ENCODE results near the gene ADK.

ADK gene

GRCh38 chr10:74683067-74683466 lies 532.0 kb downstream of the ADK start:
- Histone ChIP-seq H3F3A (ENCODE audit: low read depth) (no peaks in the 10 kb centered on the region), H3K9me3 (ENCODE audit: insufficient read depth, low read depth, low read length) (no peaks in the 10 kb centered on the region), H4K20me1 (ENCODE audit: insufficient read depth, low read length, poor library complexity, severe bottlenecking) (no peaks in the 10 kb centered on the region), H3K4me1 (ENCODE audit: insufficient read depth, low read length, poor library complexity, severe bottlenecking) (peaks cover 6% of the 10 kb centered on the region), H3K9me2 (replicated peaks; ENCODE audit: low read depth, low read length) (no peaks in the 10 kb centered on the region), H3K9ac (ENCODE audit: low read depth, low read length, poor library complexity, severe bottlenecking) (no peak overlapping the region), H3K4me2 (ENCODE audit: low read depth, low read length, poor library complexity, severe bottlenecking) (no peak overlapping the region), H3K4me3 (ENCODE audit: low read length, poor library complexity, severe bottlenecking) (no peak overlapping the region), H3K36me3 (ENCODE audit: insufficient read depth, low read length) (no peaks in the 10 kb centered on the region), H2AFZ (ENCODE audit: low read length) (no peak overlapping the region), H3K27me3 (ENCODE audit: insufficient read depth, low read length, poor library complexity, severe bottlenecking) (no peaks in the 10 kb centered on the region), H3K79me2 (ENCODE audit: insufficient read depth, low read length) (no peaks in the 10 kb centered on the region)
- TF ChIP-seq, protein P1, sequence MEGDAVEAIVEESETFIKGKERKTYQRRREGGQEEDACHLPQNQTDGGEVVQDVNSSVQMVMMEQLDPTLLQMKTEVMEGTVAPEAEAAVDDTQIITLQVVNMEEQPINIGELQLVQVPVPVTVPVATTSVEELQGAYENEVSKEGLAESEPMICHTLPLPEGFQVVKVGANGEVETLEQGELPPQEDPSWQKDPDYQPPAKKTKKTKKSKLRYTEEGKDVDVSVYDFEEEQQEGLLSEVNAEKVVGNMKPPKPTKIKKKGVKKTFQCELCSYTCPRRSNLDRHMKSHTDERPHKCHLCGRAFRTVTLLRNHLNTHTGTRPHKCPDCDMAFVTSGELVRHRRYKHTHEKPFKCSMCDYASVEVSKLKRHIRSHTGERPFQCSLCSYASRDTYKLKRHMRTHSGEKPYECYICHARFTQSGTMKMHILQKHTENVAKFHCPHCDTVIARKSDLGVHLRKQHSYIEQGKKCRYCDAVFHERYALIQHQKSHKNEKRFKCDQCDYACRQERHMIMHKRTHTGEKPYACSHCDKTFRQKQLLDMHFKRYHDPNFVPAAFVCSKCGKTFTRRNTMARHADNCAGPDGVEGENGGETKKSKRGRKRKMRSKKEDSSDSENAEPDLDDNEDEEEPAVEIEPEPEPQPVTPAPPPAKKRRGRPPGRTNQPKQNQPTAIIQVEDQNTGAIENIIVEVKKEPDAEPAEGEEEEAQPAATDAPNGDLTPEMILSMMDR (conservative IDR thresholded peaks at IDR 0.05; ENCODE audit: low read length), result no peak
- TF ChIP-seq EZH2phosphoT487 (IDR thresholded peaks at IDR 0.05; ENCODE audit: borderline replicate concordance), result no peak

DNA sequence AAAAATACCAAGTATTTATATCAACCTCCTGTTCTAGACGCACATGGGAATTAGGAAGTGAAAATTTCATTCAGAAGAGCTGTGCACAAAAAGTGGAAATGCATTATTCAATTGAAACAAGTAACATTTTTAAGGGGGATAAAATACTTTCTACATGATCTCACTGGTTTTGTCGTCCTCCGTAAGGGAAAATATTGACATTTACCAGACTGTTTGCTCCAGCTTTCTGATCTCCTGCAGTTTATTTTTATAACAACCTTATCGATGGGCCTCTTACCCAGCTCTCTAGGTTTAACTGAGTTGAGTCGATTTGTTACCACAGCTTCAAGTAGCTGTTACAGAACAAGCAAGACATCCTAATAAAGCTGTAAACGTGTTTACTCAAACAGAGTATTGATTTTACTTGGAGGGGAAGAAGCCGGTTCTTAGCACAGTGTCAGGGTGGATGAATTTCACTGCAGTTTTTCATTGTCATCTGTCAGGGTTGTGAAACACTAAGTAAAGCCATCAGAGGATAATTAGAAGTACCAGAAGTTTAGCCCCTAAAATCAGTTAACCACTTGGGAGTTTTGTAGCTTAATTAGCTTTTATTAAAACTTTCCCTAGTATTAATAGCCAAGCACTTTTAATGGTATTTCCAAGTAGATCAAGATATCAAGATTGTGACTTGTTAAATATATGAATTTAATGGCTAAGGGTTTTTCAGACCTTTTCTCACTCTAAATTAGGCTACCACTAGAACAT lies 532.8 kb downstream of the ADK start:
- Histone ChIP-seq H3K4me1 (ENCODE audit: insufficient read depth, low read length, poor library complexity, severe bottlenecking) (peaks cover 6% of the 10 kb centered on the region), H2AFZ (ENCODE audit: low read length) (no peak overlapping the region), H3K4me3 (ENCODE audit: low read length, poor library complexity, severe bottlenecking) (no peak overlapping the region), H3K9me2 (replicated peaks; ENCODE audit: low read depth, low read length) (no peaks in the 10 kb centered on the region), H3K9ac (ENCODE audit: low read depth, low read length, poor library complexity, severe bottlenecking) (no peak overlapping the region), H4K20me1 (ENCODE audit: insufficient read depth, low read length, poor library complexity, severe bottlenecking) (no peaks in the 10 kb centered on the region), H3K9me3 (ENCODE audit: insufficient read depth, low read depth, low read length) (no peaks in the 10 kb centered on the region), H3K36me3 (ENCODE audit: insufficient read depth, low read length) (no peaks in the 10 kb centered on the region), H3K27me3 (ENCODE audit: insufficient read depth, low read length, poor library complexity, severe bottlenecking) (no peaks in the 10 kb centered on the region), H3F3A (ENCODE audit: low read depth) (no peaks in the 10 kb centered on the region), H3K79me2 (ENCODE audit: insufficient read depth, low read length) (no peaks in the 10 kb centered on the region), H3K4me2 (ENCODE audit: low read depth, low read length, poor library complexity, severe bottlenecking) (no peak overlapping the region)
- no peak for TF ChIP-seq EZH2phosphoT487 (IDR thresholded peaks at IDR 0.05; ENCODE audit: borderline replicate concordance)
- TF ChIP-seq, protein P1 (conservative IDR thresholded peaks at IDR 0.05; ENCODE audit: low read length), result no peak

GRCh38 chr10:74684462-74684861 lies 533.4 kb downstream of the ADK start:
- Histone ChIP-seq H3K4me3 (ENCODE audit: low read length, poor library complexity, severe bottlenecking) (no peak overlapping the region), H3K36me3 (ENCODE audit: insufficient read depth, low read length) (no peaks in the 10 kb centered on the region), H3K4me2 (ENCODE audit: low read depth, low read length, poor library complexity, severe bottlenecking) (no peak overlapping the region), H3K9me3 (ENCODE audit: insufficient read depth, low read depth, low read length) (no peaks in the 10 kb centered on the region), H3K79me2 (ENCODE audit: insufficient read depth, low read length) (no peaks in the 10 kb centered on the region), H3K4me1 (ENCODE audit: insufficient read depth, low read length, poor library complexity, severe bottlenecking) (peaks cover 6% of the 10 kb centered on the region), H3F3A (ENCODE audit: low read depth) (no peaks in the 10 kb centered on the region), H2AFZ (ENCODE audit: low read length) (no peak overlapping the region), H3K9me2 (replicated peaks; ENCODE audit: low read depth, low read length) (no peaks in the 10 kb centered on the region), H3K27me3 (ENCODE audit: insufficient read depth, low read length, poor library complexity, severe bottlenecking) (no peaks in the 10 kb centered on the region), H4K20me1 (ENCODE audit: insufficient read depth, low read length, poor library complexity, severe bottlenecking) (no peaks in the 10 kb centered on the region), H3K9ac (ENCODE audit: low read depth, low read length, poor library complexity, severe bottlenecking) (no peak overlapping the region)
- no peak for TF ChIP-seq EZH2phosphoT487 (IDR thresholded peaks at IDR 0.05; ENCODE audit: borderline replicate concordance)
- TF ChIP-seq, protein P1 (conservative IDR thresholded peaks at IDR 0.05; ENCODE audit: low read length), result no peak

Data from Loucy (cell line).